GM12878 (cell line): Measurements from ENCODE around the gene MBOAT2.
"Not testable (repeated sequence)": the region's sequence is repeated elsewhere in the genome, so short reads cannot be mapped to it uniquely, and the experiment has no call there.

Source experiments
- ATF3 ChIP-seq: IDR thresholded peaks from 2 replicates; pipeline ENCODE4 v1.6.1; 2011; ENCODE audit warnings: low read depth, mild to moderate bottlenecking, low read length, moderate library complexity, borderline replicate concordance; ENCODE audit errors: extremely low read depth
- CTCF ChIP-seq, 3 experiments: IDR thresholded peaks in 2 of 3; conservative IDR thresholded peaks in 1 of 3; 2 replicates each; pipeline ENCODE4 v1.5.1; 2011; ENCODE audit warnings: low read depth in 3 of 3, low read length in 3 of 3, mild to moderate bottlenecking in 3 of 3, control low read depth in 2 of 3, moderate library complexity in 2 of 3, inconsistent platforms in 1 of 3, mixed read lengths in 1 of 3; ENCODE audit not compliant: control insufficient read depth in 2 of 3, insufficient read depth in 1 of 3; ENCODE audit errors: extremely low read depth in 1 of 3
- GABPA ChIP-seq: IDR thresholded peaks from 2 replicates; pipeline ENCODE4 v1.6.1; 2014; ENCODE audit warnings: antibody characterized with exemption, low read depth, mild to moderate bottlenecking, inconsistent platforms
- NR2C2 ChIP-seq: IDR thresholded peaks from 2 replicates; pipeline ENCODE4 v1.6.1; 2011; ENCODE audit warnings: borderline replicate concordance, low read depth; ENCODE audit not compliant: control insufficient read depth, insufficient read length
- SMC3 ChIP-seq: IDR thresholded peaks from 2 replicates; pipeline ENCODE4 v1.6.1; 2011; ENCODE audit warnings: low read length, improper control_type of control experiment, borderline replicate concordance
- TAF1 ChIP-seq: IDR thresholded peaks from 2 replicates; pipeline ENCODE4 v1.6.1; 2011; ENCODE audit warnings: mild to moderate bottlenecking, low read depth, low read length, borderline replicate concordance
- ZBTB33 ChIP-seq: fragments of 450-650 bp; IDR thresholded peaks from 2 replicates; pipeline ENCODE4 v1.6.1; 2017; ENCODE audit warnings: mild to moderate bottlenecking
- ZNF274 ChIP-seq: IDR thresholded peaks from one replicate; pipeline ENCODE4 v1.8.0; 2011; ENCODE audit not compliant: insufficient read length, insufficient read depth

- not testable (repeated sequence) for TF ChIP-seq NR2C2; ZBTB33; TAF1; ZNF274; ATF3; GABPA; SMC3; CTCF (IDR thresholded peaks at IDR 0.05 in 2 of 3, conservative IDR thresholded peaks at IDR 0.05 in 1 of 3; ENCODE audit: control insufficient read depth in 2 of 3, extremely low read depth in 1 of 3, insufficient read depth in 1 of 3, low read depth in 3 of 3, low read length in 3 of 3)
Measured at GRCh38 chr2:8897206-8897605, 106.3 kb downstream of the MBOAT2 start.
